Stimulated activated CD8-positive, alpha-beta memory T cell treated with anti-CD3 and anti-CD28 coated beads, Interleukin-7, amount 100 ng/mL, for 24 hours (primary cell): ENCODE measurements around the gene TUBG1.
"Not testable (repeated sequence)": the region's sequence is repeated elsewhere in the genome, so short reads cannot be mapped to it uniquely, and the experiment has no call there.

Source experiments
- DNase-seq: peaks from one replicate; pipeline ENCODE4 v3.0.0-alpha.2; 2020; ENCODE audit warnings: low read depth

Gene TUBG1

DNA sequence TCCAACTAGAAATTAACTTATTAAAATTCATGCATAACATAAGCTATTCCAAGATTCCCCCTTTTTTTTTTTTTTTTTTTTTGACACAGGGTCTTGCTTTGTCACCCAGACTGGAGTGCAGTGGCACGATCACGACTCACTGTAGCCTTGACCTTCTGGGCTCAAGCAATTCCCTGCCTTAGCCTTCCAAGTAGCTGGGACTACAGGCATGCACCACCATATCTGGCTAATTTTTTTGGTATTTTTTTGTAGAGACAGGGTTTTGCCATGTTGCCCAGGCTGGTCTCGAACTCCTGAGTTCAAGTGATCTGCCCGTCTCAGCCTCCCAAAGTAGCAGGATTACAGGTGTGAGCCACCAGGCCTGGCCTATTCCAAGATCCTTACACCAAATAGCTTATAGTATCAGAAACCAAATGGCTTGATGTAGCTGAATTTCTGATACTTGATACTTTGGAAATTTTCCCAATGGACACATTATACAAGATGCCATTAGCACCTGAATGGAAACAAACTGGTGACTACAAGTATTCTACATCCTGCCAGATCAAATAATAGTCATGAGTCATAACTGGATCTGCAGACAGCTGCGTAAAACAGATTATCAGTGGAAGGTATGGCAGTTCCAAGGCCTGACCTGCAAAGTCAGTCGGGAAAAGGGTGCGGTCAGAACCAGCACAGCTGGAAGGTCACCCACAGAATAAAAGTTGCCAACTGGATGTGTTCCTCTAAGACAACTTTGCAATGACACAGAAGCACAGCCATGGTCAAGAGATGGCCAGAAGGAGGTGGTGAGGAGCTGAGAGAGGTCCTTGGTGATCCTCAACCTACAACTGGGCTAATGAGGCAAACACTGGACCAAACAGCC lies 14.5 kb downstream of the TUBG1 start:
- DNase-seq, result no peak

DNA sequence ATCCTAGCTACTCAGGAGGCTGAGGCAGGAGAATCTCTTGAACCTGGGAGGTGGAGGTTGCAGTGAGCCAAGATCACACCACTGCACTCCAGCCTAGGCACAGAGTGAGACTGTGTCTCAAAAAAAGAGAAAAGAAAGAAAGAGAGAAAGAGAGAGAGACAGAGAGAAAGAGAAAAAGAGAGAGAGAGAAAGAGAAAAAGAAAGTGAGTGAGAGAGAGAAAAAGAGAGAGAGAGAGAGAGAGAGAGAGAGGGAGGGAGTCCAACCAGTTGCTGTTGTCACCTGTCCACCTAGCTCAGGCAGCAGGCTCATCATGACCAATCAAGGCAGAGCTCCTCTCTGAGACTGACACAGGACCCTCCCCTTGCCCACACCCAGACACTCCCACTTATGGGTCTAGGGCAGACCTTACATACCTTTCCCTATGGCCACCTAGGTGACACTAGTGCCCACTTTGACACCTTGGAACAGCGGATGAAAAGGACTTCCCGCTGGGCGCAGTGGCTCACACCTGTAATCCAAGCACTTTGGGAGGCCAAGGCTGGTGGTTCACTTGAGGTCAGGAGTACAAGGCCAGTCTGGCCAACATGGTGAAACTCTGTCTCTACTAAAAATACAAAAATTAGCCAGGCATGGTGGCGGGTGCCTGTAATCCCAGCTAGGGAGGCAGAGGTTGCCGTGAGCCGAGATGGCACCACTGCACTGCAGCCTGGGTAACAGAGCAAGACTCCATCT lies 17.7 kb downstream of the TUBG1 start:
- not testable (repeated sequence) for DNase-seq

DNA sequence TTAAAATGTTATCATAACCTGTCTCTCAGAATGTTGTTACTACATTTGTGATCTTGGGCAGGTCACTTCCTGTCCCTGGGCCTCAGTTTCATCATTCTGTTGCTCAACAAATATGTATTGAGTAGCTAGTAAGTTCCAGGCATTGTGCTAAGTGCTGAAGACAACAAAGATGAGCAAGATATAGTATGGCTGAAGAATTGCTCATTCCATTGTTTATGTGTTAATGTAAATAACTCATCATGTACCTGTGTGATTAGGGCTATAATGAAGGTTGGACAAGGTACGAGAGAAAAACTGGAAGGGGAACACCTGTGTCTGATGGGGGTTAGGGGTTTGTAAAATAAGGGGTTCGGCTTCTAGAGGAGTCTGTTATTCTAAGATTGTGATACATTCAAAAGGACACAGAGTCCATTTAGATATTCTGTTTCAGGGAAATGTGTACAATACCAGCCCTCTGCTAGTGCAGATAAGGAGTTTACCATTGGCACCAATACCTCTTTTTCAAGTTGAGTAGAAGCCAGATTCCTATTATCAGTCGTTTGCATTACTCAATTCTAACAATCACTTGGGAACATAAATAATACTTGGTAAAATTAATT lies 20.0 kb downstream of the TUBG1 start:
- no peak for DNase-seq

DNA sequence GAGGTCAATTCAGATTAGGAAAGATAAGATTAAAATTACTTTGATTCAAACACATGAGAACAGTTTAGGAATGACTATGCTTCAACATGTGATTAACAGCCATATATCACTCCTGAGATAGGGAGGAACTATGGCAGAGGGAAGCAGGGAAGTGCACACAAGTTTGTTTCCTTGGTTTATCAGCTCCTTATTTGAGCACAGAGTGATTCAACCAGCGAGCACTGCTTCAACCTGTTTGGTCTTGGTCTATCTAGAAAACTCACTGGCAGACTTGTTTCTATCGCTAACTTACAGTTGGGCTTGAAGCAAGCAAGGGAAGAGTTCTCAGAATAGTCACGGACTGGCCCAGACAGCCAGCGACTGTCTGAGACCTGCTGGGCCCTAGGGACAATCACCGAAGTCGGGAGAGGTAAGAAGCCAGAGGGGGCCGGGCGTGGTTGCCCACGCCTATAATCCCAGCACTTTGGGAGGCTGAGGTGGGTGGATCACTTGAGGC lies 23.5 kb downstream of the TUBG1 start:
- no peak for DNase-seq

DNA sequence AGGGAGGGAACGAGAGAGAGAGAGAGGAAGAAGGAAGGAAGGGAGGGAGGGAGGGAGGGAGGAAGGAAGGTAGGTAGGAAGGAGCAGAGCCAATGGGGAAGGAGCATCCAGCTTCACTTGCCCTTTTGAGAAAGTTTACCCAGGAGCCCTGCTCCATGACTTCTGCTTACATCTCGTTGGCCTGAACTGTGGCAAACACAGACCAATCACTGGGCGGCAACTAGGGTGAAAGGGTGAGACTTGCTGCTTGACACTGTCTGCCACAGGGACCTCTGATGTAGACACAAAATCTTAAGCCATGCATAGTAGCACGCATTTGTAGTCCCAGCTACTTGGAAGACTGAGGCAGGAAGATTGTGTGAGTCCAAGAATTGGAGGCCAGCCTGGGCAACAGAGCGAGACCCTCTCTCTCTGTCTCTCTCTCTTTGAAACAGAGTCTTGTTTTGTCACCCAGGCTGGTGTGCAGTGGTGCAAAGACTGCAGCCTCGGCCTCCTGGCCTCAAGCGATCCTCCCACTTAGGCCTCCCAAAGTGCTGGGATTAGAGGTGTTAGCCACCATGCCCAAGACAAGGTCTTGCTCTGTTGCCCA lies 30.1 kb downstream of the TUBG1 start:
- DNase-seq, result no peak

DNA sequence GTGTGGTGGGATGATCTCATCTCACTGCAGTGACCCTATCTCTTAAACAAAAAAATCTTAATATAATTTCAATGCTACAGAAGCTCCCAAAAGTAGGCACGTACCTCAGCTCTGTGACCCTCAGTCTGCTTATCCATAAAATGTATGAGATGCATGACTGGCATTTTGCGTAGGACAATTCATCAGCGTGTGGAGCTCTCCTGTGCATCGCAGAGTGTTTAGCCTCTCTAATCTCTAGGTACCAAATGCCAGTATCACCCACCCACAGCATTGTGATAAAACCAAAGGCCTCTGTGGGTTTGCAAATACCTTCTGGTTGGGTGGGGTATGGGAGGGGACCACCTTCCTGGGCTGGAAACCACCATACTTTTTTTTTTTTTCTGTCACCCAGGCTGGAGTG lies 30.6 kb downstream of the TUBG1 start:
- DNase-seq, result no peak

DNA sequence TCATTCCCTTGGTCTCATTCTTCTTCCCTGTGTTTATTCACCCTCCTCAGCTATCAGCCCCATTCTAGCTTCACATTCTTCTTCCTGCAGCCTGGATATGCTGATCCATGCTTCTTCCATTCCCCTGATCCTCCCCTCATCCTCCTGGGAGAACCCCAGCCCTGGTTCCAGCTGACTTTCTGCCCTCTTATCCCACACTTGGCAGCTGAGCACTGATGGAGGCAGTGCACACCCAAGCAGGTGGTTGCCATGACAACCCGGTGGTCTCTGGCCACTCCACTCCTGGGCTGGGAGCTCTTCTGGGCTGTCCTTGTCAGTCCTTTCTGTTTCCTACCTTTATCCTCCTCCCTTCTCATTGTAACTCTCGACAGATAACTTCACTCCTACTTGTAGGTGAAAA lies 32.9 kb downstream of the TUBG1 start:
- no peak for DNase-seq

DNA sequence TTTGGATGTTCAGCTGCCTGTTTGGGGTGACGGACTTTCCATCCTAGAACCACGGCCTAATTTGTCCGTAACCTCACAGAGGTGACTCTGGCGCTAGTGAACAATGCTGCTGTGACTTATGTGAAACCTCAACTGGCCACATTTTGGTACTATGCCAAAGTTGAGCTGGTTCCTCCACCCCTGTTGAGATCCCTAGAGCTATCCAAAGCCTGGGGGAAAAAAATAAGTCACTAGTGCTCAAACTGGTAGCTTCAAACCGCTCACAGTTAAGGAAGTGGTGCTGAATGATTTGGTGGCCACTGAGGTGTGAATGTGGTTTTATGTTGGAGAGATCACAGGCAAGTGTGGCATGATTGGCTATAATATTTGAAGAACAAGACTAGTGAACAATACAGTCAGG lies 38.3 kb downstream of the TUBG1 start:
- no peak for DNase-seq

DNA sequence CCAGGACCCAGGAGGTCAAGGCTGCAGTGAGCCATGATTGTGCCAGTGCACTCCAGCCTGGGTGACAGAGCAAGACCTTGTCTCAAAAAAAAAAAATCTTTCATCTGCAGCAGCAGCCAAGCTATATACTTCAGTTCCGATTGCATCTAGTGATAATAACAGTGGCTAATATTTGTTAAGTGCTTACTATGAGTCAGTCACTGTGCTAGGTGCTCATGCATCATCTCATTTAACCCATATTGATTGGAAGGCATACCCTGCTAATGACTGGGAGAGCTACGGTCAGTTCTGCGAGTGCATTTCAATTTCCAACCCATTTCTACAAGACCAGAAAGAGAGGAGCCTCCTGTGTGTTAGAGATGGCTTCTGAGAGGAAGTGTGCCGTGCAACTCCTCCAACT lies 41.9 kb downstream of the TUBG1 start:
- no peak for DNase-seq

DNA sequence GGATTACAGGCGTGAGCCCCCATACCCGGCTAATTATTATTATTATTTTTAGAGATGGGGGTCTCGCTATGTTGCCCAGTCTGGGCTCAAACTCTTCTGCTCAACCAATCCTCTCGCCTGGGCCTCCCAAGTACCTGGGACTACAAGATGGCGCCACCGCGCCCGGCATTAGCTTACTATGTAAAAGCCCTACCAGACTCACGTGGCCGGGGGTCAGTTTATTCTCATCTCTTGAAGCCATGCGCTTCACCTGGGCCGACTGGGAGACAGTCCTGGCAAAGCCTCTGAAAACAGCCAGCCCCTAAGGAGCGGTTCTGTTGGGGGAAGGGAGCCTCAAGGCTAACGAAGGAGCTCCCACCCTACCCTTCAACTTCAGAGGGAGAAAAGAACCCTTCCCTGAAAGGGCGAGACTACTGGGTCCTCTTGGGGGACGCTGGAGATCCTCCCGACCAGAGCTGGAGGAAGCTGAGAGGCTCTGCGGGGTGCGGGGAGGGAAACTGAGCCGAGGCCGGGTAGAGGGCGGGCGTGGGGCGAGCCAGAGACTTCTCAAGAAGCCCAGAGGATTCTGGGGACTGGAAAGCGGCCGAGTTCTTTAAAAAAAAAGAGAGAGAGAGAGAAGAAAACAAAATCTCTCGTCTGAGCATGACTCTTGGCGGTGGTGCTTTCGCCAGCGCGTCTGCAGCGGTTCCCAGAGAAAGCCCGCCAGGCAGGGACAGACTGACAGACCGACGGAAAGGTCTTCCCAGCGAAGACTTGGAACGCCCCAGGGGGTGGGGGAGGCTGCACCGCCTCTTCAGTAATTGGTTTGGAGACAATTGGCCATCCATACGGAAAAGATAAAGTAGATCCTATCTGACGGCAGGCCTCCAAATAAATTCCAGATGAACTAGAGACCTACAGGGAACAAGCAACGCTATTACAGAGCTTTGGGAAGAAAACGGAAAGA lies 44.0 kb downstream of the TUBG1 start:
- no peak for DNase-seq

DNA sequence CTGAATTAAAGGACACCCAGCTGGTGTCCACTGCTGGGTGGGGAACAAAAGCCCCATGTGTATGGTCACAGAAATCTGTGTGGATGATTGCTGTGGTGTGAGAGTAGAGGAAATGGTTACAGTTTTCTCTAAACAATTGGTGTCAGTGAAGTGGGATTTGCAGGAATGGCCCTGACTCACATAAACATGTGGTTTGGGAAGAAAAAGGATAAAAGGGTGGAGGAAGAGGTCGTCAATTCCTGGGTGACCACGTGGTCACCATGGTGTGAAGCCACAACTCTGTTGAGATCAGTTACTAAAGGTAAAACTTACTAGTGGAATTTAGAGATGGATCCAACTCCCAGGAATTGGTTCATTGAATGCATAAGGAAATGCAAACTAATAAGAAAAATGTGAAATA lies 46.0 kb downstream of the TUBG1 start:
- DNase-seq, result no peak

DNA sequence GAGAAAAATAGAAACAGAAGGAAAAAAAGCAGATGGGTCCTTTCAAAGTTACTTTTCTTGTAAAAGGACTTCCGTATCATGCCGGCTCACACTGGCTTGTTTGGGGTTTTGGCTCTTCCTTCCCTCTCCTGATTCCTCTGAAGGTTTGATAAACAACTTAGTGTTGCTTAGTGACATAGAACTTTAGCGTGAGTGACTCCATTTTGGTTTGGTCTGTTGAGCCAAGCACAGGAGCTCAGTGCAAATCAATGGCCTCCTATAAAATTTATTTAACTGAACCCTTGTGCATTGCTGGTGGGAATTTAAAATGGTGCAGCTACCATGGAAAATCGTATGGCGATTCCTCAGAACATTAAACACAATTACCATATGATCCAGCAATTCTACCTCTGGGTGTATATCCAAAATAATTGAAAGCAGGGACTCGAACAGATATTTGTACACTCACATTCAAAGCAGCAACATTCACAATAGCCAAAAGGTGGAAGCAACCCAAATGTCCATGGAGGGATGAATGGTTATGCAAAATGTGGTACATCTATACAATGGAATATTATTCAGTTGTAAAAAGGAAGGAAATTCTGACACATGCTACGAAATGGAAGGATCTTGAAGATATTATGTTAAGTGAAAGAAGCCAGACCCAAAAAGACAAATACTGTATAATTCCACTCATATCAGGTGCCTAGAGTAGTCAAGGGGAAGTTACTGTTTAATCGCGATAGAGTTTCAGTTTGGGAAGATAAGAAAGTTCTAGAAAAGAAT lies 48.5 kb downstream of the TUBG1 start:
- no peak for DNase-seq

DNA sequence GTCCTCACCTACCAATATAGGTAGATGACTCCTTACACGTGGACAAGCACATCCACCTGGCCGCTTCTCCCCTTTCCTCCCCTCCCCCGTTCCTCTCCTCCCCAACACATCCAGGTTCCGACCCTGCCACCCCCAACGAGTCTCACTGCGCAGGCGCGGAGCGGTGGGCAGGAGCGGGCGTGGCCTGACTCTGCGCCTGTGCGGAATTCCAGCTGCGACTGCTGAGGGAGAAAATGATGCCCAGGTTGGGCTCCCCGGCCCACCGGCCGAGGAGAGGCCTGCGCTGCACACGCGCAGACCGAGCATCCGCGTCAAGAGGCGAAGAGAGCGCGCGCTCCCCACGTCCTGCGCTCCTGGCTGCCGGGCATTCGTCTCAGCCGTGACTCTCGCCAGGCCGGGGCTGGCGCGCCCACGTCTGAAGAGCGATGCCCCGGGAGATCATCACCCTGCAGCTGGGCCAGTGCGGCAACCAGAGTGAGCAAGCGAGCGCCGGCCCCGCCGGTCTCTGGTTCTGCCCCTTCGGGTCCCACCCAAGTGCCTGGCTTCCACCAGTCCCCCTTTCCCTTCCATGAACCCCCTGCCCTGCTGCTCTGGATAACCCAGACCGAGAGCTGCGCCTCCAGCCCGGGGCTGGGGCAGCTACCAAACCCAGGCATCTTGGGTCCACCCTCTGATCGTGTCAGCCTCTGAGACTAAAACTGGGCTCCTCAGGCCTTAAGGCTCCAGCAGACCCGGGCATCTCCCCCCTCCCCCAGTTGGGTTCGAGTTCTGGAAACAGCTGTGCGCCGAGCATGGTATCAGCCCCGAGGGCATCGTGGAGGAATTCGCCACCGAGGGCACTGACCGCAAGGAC lies 49.8 kb downstream of the TUBG1 start, which contains the start of gene TUBG2:
TUBG2 (plus strand) TSS at position 206 of the 853 bp plus-strand sequence; CDS start at position 426, 220 bp downstream.
- DNase-seq, result peak; percentile 68

DNA sequence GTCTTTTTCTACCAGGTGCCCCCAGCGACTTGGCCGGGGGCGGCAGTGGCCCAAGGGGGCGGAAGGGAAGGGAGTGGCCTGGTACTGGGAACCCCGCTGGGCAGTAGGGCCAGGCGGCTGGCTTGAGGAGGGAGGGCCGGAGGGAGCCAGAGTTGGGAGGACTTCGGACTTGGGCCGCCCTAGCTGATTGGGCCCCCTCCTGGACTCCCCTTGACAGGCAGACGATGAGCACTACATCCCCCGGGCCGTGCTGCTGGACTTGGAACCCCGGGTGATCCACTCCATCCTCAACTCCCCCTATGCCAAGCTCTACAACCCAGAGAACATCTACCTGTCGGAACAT lies 50.4 kb downstream of the TUBG1 start:
- DNase-seq, result not testable (repeated sequence)

DNA sequence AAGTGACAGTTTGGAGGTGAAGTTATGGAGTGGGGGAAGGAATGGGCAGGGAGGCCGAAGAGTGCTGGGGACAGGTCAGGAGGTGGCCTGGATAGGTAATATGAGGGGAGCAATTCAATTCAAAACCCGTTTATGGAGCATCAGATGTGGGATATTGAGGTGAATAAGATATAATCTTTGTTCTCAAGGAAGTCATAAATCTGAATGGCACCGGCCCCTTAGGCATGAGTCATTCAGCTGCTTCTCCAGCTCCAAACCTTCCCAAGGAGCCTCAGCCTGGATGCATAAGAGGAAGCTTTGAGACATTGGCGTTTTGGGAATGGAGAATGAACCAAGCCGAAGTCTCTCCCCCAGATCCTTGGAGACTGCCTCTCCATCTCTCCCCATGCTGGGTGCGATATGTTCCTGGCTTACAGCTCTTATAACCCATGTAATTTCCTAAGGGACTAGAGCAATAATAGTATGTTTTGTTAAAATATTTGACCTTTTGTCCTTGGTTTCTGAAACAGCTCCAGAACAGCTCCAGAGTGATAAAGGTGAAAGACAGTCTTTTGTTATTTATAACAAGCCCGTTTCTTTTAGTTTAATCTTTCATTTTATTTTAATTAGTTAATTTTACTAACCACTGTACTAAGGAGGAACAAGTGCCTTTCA lies 51.3 kb downstream of the TUBG1 start:
- no peak for DNase-seq
